COLO668 (cell line): Measurements from ENCODE around the gene POMT1.
"Not testable (repeated sequence)": the region's sequence is repeated elsewhere in the genome, so short reads cannot be mapped to it uniquely, and the experiment has no call there.

ENCODE experiments used
- DNase-seq: peaks from one replicate; lab custom pipeline; 2025; ENCODE audit not compliant: unreplicated experiment; lab: John Stamatoyannopoulos, UW

Gene POMT1

GRCh38 chr9:131502781-131503625 is at the start of gene POMT1:
Gene POMT1, plus strand, starts transcription at chr9:131502918. Its CDS starts 1,301 bp downstream, at chr9:131504219.
- peak; percentile 94 for DNase-seq

GRCh38 chr9:131454028-131454427 is 48.7 kb upstream of the POMT1 start:
- DNase-seq, result no peak

GRCh38 chr9:131455655-131456054 is 47.1 kb upstream of the POMT1 start:
- not testable (repeated sequence) for DNase-seq

- no peak for DNase-seq
These were observed 45.0 kb upstream of the POMT1 start for GRCh38 chr9:131457746-131458145.

GRCh38 chr9:131459056-131459455 is 43.7 kb upstream of the POMT1 start:
- no peak for DNase-seq

GRCh38 chr9:131461166-131461565 is 41.6 kb upstream of the POMT1 start:
- no peak for DNase-seq

GRCh38 chr9:131464354-131465000 is 38.2 kb upstream of the POMT1 start:
- no peak for DNase-seq

- no peak for DNase-seq
These were observed 37.3 kb upstream of the POMT1 start for GRCh38 chr9:131465401-131465800.

- DNase-seq, result peak; percentile 38
These were observed 35.3 kb upstream of the POMT1 start for GRCh38 chr9:131467214-131467935.

- DNase-seq, result no peak
These were observed 34.7 kb upstream of the POMT1 start for GRCh38 chr9:131468031-131468430.

- DNase-seq, result no peak
These were observed 33.4 kb upstream of the POMT1 start for GRCh38 chr9:131469356-131469755.

- DNase-seq, result no peak
These were observed 32.8 kb upstream of the POMT1 start for GRCh38 chr9:131469951-131470350.

- DNase-seq, result no peak
These were observed 32.1 kb upstream of the POMT1 start for GRCh38 chr9:131470581-131470991.

- not testable (repeated sequence) for DNase-seq
These were observed 30.6 kb upstream of the POMT1 start for GRCh38 chr9:131472085-131472484.

GRCh38 chr9:131473198-131473885 is 29.4 kb upstream of the POMT1 start:
- no peak for DNase-seq

GRCh38 chr9:131473891-131474290 is 28.8 kb upstream of the POMT1 start:
- DNase-seq, result no peak

GRCh38 chr9:131474711-131475110 is 28.0 kb upstream of the POMT1 start:
- no peak for DNase-seq

- no peak for DNase-seq
These were observed 27.4 kb upstream of the POMT1 start for GRCh38 chr9:131475111-131475955.

- no peak for DNase-seq
These were observed 26.6 kb upstream of the POMT1 start for GRCh38 chr9:131475956-131476776.
